OCI-LY1 (cell line): ENCODE results near the gene PRSS56.

Experiments used
- H2AFZ ChIP-seq: fragments of 200-600 bp; sonication (generic), shearing (Covaris generic); 2 replicates; pipeline ENCODE4 v1.6.0; 2014; ENCODE audit warnings: antibody characterized with exemption, mild to moderate bottlenecking, low read length
- H3F3A ChIP-seq: fragments of 200-600 bp; sonication (generic), shearing (Covaris generic); 2 replicates; pipeline ENCODE4 v1.6.0; 2014; ENCODE audit warnings: mild to moderate bottlenecking, antibody characterized with exemption, low read length, moderate library complexity; ENCODE audit not compliant: insufficient read depth
- H3K27ac ChIP-seq: fragments of 200-600 bp; sonication (generic); 2 replicates; pipeline ENCODE4 v1.5.1; 2014; ENCODE audit warnings: low read length, mixed run types, mild to moderate bottlenecking, low read depth; ENCODE audit not compliant: poor library complexity, severe bottlenecking
- H3K27me3 ChIP-seq: fragments of 200-600 bp; sonication (generic); 2 replicates; pipeline ENCODE4 v1.6.0; 2014; ENCODE audit warnings: antibody characterized with exemption, mild to moderate bottlenecking, low read length, moderate library complexity; ENCODE audit not compliant: insufficient read depth
- H3K36me3 ChIP-seq: fragments of 200-600 bp; sonication (generic); 2 replicates; pipeline ENCODE4 v1.6.1; 2014; ENCODE audit warnings: mild to moderate bottlenecking, antibody characterized with exemption, low read length, moderate library complexity, mixed read lengths; ENCODE audit not compliant: insufficient read depth
- H3K4me1 ChIP-seq: fragments of 200-600 bp; sonication (generic); 2 replicates; pipeline ENCODE4 v1.5.1; 2014; ENCODE audit warnings: mild to moderate bottlenecking, low read length, moderate library complexity; ENCODE audit not compliant: insufficient read depth, severe bottlenecking
- H3K4me2 ChIP-seq: fragments of 200-600 bp; sonication (generic), shearing (Covaris generic); 2 replicates; pipeline ENCODE4 v1.6.1; 2014; ENCODE audit warnings: low read length
- H3K4me3 ChIP-seq: fragments of 200-600 bp; sonication (generic); 2 replicates; pipeline ENCODE4 v1.5.1; 2014; ENCODE audit warnings: low read length, low read depth, mild to moderate bottlenecking, mixed read lengths; ENCODE audit not compliant: poor library complexity, severe bottlenecking
- H3K79me2 ChIP-seq: fragments of 200-600 bp; shearing (Covaris generic); 2 replicates; pipeline ENCODE4 v1.6.1; 2016; ENCODE audit warnings: mixed run types, low read length, mixed read lengths; ENCODE audit not compliant: insufficient read depth
- H3K9ac ChIP-seq: fragments of 200-600 bp; sonication (generic), shearing (Covaris generic); 2 replicates; pipeline ENCODE4 v1.6.1; 2014; ENCODE audit warnings: mild to moderate bottlenecking, low read length, mixed read lengths
- H3K9me2 ChIP-seq: fragments of 200-600 bp; sonication (generic), shearing (Covaris generic); 2 replicates; pipeline ENCODE4 v1.6.1; 2014; ENCODE audit warnings: low read depth, mild to moderate bottlenecking, low read length, mixed read lengths
- H3K9me3 ChIP-seq: fragments of 200-600 bp; shearing (Covaris generic); 2 replicates; pipeline ENCODE4 v1.6.1; 2014; ENCODE audit warnings: low read length, mixed read lengths
- H4K20me1 ChIP-seq: fragments of 200-600 bp; sonication (generic), shearing (Covaris generic); 2 replicates; pipeline ENCODE4 v1.6.0; 2016; ENCODE audit warnings: mild to moderate bottlenecking, low read length; ENCODE audit not compliant: insufficient read depth
- CTCF ChIP-seq: fragments of 200-600 bp; sonication (generic), shearing (Covaris generic); IDR thresholded peaks from 2 replicates; pipeline ENCODE4 v1.5.1; 2017; ENCODE audit warnings: mild to moderate bottlenecking, antibody characterized with exemption, low read length, moderate library complexity, mixed read lengths
- EZH2 ChIP-seq: fragments of 200-600 bp; sonication (generic), shearing (Covaris generic); IDR thresholded peaks from 2 replicates; pipeline ENCODE4 v1.8.0; 2017; ENCODE audit warnings: borderline replicate concordance, mixed run types, mild to moderate bottlenecking, antibody characterized with exemption, low read length, moderate library complexity, mixed read lengths

Gene PRSS56

GRCh38 chr2:232484628-232485347, 35.4 kb upstream of the PRSS56 start:
- no peak overlapping the region for H2AFZ ChIP-seq
- H3K4me2 ChIP-seq: no peak overlapping the region
- no peaks in the 10 kb centered on the region for H3K27me3 ChIP-seq
- H4K20me1 ChIP-seq: no peaks in the 10 kb centered on the region
- no peaks in the 10 kb centered on the region for H3K9me2 ChIP-seq
- H3K36me3 ChIP-seq: no peaks in the 10 kb centered on the region
- H3K9ac ChIP-seq: no peak overlapping the region
- H3F3A ChIP-seq: no peaks in the 10 kb centered on the region
- TF ChIP-seq EZH2 (no peak), CTCF (no peak)
- H3K27ac ChIP-seq: no peak overlapping the region
- H3K9me3 ChIP-seq: no peaks in the 10 kb centered on the region
- no peak overlapping the region for H3K4me3 ChIP-seq
- H3K79me2 ChIP-seq: no peaks in the 10 kb centered on the region
- H3K4me1 ChIP-seq: no peaks in the 10 kb centered on the region

- no peak overlapping the region for H3K9ac ChIP-seq
- no peaks in the 10 kb centered on the region for H4K20me1 ChIP-seq
- no peaks in the 10 kb centered on the region for H3F3A ChIP-seq
These were observed 34.8 kb upstream of the PRSS56 start for GRCh38 chr2:232485348-232485756.

GRCh38 chr2:232485757-232486557, 34.2 kb upstream of the PRSS56 start:
- Histone ChIP-seq H3K4me2 (no peak overlapping the region), H3K9me2 (no peaks in the 10 kb centered on the region), H2AFZ (no peak overlapping the region), H4K20me1 (no peaks in the 10 kb centered on the region), H3K36me3 (no peaks in the 10 kb centered on the region), H3K4me1 (no peaks in the 10 kb centered on the region), H3K4me3 (no peak overlapping the region), H3F3A (no peaks in the 10 kb centered on the region), H3K9ac (no peak overlapping the region), H3K27me3 (no peaks in the 10 kb centered on the region), H3K27ac (no peak overlapping the region), H3K79me2 (no peaks in the 10 kb centered on the region), H3K9me3 (no peaks in the 10 kb centered on the region)
- TF ChIP-seq EZH2: no peak
- TF ChIP-seq CTCF: no peak

More at GRCh38 chr2:232485348-232485756, 34.8 kb upstream of the PRSS56 start:
- Histone ChIP-seq H3K9me3 (no peaks in the 10 kb centered on the region), H3K79me2 (no peaks in the 10 kb centered on the region), H2AFZ (no peak overlapping the region), H3K4me1 (no peaks in the 10 kb centered on the region), H3K4me2 (no peak overlapping the region), H3K27ac (no peak overlapping the region), H3K4me3 (no peak overlapping the region), H3K27me3 (no peaks in the 10 kb centered on the region), H3K36me3 (no peaks in the 10 kb centered on the region), H3K9me2 (no peaks in the 10 kb centered on the region)
- TF ChIP-seq CTCF (no peak), EZH2 (no peak)
